Panc1 (cell line): Measurements from ENCODE around the gene ADCY2.

Source experiments
- POLR2AphosphoS5 ChIP-seq: IDR thresholded peaks from 2 replicates; pipeline ENCODE4 v1.6.1; 2012; ENCODE audit warnings: mild to moderate bottlenecking, low read depth, low read length, moderate library complexity
- TCF7L2 ChIP-seq: IDR thresholded peaks from 2 replicates; pipeline ENCODE4 v1.6.1; 2011; ENCODE audit warnings: mild to moderate bottlenecking, low read depth, low read length, inconsistent platforms
- TF ChIP-seq, protein P1 (sequence below): fragments of 450-650 bp; IDR thresholded peaks from 2 replicates; pipeline ENCODE4 v1.5.1; 2017; ENCODE audit warnings: mild to moderate bottlenecking
- TF ChIP-seq, protein P2 (sequence below), 2 experiments: IDR thresholded peaks; 2 replicates each; pipeline ENCODE4 v1.6.1; 2011 to 2012; ENCODE audit warnings: low read depth in 2 of 2, control low read depth in 1 of 2, low read length in 1 of 2, mild to moderate bottlenecking in 1 of 2, moderate library complexity in 1 of 2; ENCODE audit not compliant: insufficient read depth in 1 of 2

DNA sequence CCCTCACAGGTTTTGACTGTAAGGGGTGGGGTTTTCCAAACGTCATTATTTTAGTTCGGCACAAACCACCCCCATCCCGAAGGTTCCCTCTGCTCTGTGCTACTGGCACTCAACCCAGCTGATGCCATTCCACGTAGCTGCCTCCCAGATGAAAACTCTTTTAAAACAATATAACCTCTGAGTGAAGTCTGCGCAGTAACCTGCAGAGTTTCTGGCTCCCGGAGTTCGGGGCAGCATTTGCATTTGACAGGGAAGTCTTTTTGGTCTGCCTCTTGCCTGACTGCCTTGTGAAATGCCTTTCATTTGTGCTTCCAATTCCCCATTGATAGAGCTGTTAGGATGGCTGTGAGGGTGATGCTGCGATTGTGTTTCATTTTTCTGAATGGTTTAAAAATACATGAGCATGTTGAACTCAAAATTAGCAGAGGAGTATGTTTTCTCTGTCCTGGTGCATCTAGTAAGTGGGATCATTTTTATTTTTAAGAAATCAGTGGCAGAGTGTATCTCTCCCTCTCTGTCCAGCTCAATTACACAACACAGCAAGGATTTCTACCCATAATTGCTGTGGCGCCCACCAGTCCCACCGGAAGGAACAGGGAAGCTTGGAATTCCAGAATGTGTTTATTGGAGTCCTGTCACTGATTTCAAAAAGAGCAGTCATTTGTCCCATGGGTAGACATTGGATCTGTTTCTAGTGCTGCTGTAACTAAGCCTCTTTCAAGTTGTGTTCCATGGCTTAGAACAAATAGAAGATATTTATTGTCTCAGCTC is 24.8 kb downstream of the ADCY2 start:
- TF ChIP-seq, protein P1, sequence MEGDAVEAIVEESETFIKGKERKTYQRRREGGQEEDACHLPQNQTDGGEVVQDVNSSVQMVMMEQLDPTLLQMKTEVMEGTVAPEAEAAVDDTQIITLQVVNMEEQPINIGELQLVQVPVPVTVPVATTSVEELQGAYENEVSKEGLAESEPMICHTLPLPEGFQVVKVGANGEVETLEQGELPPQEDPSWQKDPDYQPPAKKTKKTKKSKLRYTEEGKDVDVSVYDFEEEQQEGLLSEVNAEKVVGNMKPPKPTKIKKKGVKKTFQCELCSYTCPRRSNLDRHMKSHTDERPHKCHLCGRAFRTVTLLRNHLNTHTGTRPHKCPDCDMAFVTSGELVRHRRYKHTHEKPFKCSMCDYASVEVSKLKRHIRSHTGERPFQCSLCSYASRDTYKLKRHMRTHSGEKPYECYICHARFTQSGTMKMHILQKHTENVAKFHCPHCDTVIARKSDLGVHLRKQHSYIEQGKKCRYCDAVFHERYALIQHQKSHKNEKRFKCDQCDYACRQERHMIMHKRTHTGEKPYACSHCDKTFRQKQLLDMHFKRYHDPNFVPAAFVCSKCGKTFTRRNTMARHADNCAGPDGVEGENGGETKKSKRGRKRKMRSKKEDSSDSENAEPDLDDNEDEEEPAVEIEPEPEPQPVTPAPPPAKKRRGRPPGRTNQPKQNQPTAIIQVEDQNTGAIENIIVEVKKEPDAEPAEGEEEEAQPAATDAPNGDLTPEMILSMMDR: no peak
- TF ChIP-seq, protein P2, sequence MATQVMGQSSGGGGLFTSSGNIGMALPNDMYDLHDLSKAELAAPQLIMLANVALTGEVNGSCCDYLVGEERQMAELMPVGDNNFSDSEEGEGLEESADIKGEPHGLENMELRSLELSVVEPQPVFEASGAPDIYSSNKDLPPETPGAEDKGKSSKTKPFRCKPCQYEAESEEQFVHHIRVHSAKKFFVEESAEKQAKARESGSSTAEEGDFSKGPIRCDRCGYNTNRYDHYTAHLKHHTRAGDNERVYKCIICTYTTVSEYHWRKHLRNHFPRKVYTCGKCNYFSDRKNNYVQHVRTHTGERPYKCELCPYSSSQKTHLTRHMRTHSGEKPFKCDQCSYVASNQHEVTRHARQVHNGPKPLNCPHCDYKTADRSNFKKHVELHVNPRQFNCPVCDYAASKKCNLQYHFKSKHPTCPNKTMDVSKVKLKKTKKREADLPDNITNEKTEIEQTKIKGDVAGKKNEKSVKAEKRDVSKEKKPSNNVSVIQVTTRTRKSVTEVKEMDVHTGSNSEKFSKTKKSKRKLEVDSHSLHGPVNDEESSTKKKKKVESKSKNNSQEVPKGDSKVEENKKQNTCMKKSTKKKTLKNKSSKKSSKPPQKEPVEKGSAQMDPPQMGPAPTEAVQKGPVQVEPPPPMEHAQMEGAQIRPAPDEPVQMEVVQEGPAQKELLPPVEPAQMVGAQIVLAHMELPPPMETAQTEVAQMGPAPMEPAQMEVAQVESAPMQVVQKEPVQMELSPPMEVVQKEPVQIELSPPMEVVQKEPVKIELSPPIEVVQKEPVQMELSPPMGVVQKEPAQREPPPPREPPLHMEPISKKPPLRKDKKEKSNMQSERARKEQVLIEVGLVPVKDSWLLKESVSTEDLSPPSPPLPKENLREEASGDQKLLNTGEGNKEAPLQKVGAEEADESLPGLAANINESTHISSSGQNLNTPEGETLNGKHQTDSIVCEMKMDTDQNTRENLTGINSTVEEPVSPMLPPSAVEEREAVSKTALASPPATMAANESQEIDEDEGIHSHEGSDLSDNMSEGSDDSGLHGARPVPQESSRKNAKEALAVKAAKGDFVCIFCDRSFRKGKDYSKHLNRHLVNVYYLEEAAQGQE (IDR thresholded peaks at IDR 0.05; ENCODE audit: insufficient read depth in 1 of 2, low read depth in 2 of 2, low read length in 1 of 2): no peak
- TF ChIP-seq POLR2AphosphoS5: no peak
- TF ChIP-seq TCF7L2: no peak
